Measurements from ENCODE around the gene GOT2. TPM values are rescaled to one million over a fixed set of nuclear protein-coding genes. Genes with fewer than 3 reads are reported as not detected.

Gene GOT2
- total RNA-seq, 1 donor from 2014 or later = 106 TPM

- TF ChIP-seq EZH2 (IDR thresholded peaks at IDR 0.05; ENCODE audit: insufficient read depth, low read length) (no peak), CTCF (IDR thresholded peaks at IDR 0.05; ENCODE audit: insufficient read depth, low read depth, low read length) (no peak)
- Histone ChIP-seq H3K4me1 (ENCODE audit: insufficient read depth, low read length) (peaks cover 9% of the 10 kb centered on the region), H3K4me2 (ENCODE audit: low read length) (peak overlapping the region; percentile 85), H3K79me2 (ENCODE audit: insufficient read depth, low read length) (peaks cover 49% of the 10 kb centered on the region), H3K27ac (ENCODE audit: low read depth, low read length) (peak overlapping the region; percentile 70), H3K9ac (ENCODE audit: low read length) (peak overlapping the region; percentile 91), H3K4me3 (ENCODE audit: insufficient read depth, low read depth, low read length) (peak overlapping the region; percentile 89), H3K36me3 (ENCODE audit: insufficient read depth, low read length) (no peaks in the 10 kb centered on the region), H2AFZ (ENCODE audit: low read depth, low read length) (peak overlapping the region; percentile 95), H3K9me3 (ENCODE audit: insufficient read depth, low read depth, low read length) (no peaks in the 10 kb centered on the region), H3K27me3 (ENCODE audit: insufficient read depth, low read length) (no peaks in the 10 kb centered on the region), H4K20me1 (ENCODE audit: insufficient read depth, low read length) (peaks cover 36% of the 10 kb centered on the region)
- Mint-ChIP-seq H3K27ac (ENCODE audit: unreplicated experiment) (no peak overlapping the region), H3K4me3 (ENCODE audit: unreplicated experiment) (peak overlapping the region; percentile 99), H3K27me3 (ENCODE audit: low read depth, unreplicated experiment) (no peaks in the 10 kb centered on the region), H3K9me3 (ENCODE audit: unreplicated experiment) (no peaks in the 10 kb centered on the region), H3K4me1 (ENCODE audit: low read depth, unreplicated experiment) (peaks cover 9% of the 10 kb centered on the region), H3K36me3 (ENCODE audit: low read depth, unreplicated experiment) (no peaks in the 10 kb centered on the region)
- DNase-seq (ENCODE audit: low read depth) = no peak
- no peak for FAIRE-seq
These were observed 307 bp upstream of the GOT2 start for GRCh38 chr16:58734459-58734787.

GRCh38 chr16:58733248-58733670, 857 bp downstream of the GOT2 start:
- no peaks in the 10 kb centered on the region for H3K9me3 ChIP-seq (ENCODE audit: insufficient read depth, low read depth, low read length)
- peaks cover 9% of the 10 kb centered on the region for H3K4me1 ChIP-seq (ENCODE audit: insufficient read depth, low read length)
- FAIRE-seq (no peak), DNase-seq (ENCODE audit: low read depth) (no peak)
- TF ChIP-seq EZH2 (IDR thresholded peaks at IDR 0.05; ENCODE audit: insufficient read depth, low read length) = no peak
- no peak for TF ChIP-seq CTCF (IDR thresholded peaks at IDR 0.05; ENCODE audit: insufficient read depth, low read depth, low read length)
- peaks cover 9% of the 10 kb centered on the region for H3K4me1 Mint-ChIP-seq (ENCODE audit: low read depth, unreplicated experiment)
- peaks cover 60% of the 10 kb centered on the region for H3K79me2 ChIP-seq (ENCODE audit: insufficient read depth, low read length)
- H3K27me3 ChIP-seq (ENCODE audit: insufficient read depth, low read length) = no peaks in the 10 kb centered on the region
- H3K27ac ChIP-seq (ENCODE audit: low read depth, low read length) = peak overlapping the region; percentile 70
- no peaks in the 10 kb centered on the region for H3K9me3 Mint-ChIP-seq (ENCODE audit: unreplicated experiment)
- peak overlapping the region; percentile 95 for H2AFZ ChIP-seq (ENCODE audit: low read depth, low read length)
- H3K4me3 ChIP-seq (ENCODE audit: insufficient read depth, low read depth, low read length) = peak overlapping the region; percentile 89
- H3K27ac Mint-ChIP-seq (ENCODE audit: unreplicated experiment) = peak overlapping the region; percentile 56
- peak overlapping the region; percentile 85 for H3K4me2 ChIP-seq (ENCODE audit: low read length)
- H3K4me3 Mint-ChIP-seq (ENCODE audit: unreplicated experiment) = peak overlapping the region; percentile 96
- H3K9ac ChIP-seq (ENCODE audit: low read length) = peak overlapping the region; percentile 91
- H3K27me3 Mint-ChIP-seq (ENCODE audit: low read depth, unreplicated experiment) = no peaks in the 10 kb centered on the region
- H4K20me1 ChIP-seq (ENCODE audit: insufficient read depth, low read length) = peaks cover 45% of the 10 kb centered on the region
- no peaks in the 10 kb centered on the region for H3K36me3 ChIP-seq (ENCODE audit: insufficient read depth, low read length)
- peaks cover under 1% of the 10 kb centered on the region for H3K36me3 Mint-ChIP-seq (ENCODE audit: low read depth, unreplicated experiment)

GRCh38 chr16:58732545-58733247, 1.4 kb downstream of the GOT2 start:
- Histone ChIP-seq H3K27ac (ENCODE audit: low read depth, low read length) (peak overlapping the region; percentile 70), H3K27me3 (ENCODE audit: insufficient read depth, low read length) (no peaks in the 10 kb centered on the region), H3K4me1 (ENCODE audit: insufficient read depth, low read length) (peaks cover 9% of the 10 kb centered on the region), H3K4me2 (ENCODE audit: low read length) (peak overlapping the region; percentile 85), H3K4me3 (ENCODE audit: insufficient read depth, low read depth, low read length) (peak overlapping the region; percentile 89), H4K20me1 (ENCODE audit: insufficient read depth, low read length) (peaks cover 51% of the 10 kb centered on the region), H3K9me3 (ENCODE audit: insufficient read depth, low read depth, low read length) (no peaks in the 10 kb centered on the region), H3K9ac (ENCODE audit: low read length) (peak overlapping the region; percentile 91), H2AFZ (ENCODE audit: low read depth, low read length) (no peak overlapping the region), H3K79me2 (ENCODE audit: insufficient read depth, low read length) (peaks cover 65% of the 10 kb centered on the region), H3K36me3 (ENCODE audit: insufficient read depth, low read length) (no peaks in the 10 kb centered on the region)
- H3K4me3 Mint-ChIP-seq (ENCODE audit: unreplicated experiment) = peak overlapping the region; percentile 96
- no peaks in the 10 kb centered on the region for H3K27me3 Mint-ChIP-seq (ENCODE audit: low read depth, unreplicated experiment)
- peaks cover 9% of the 10 kb centered on the region for H3K4me1 Mint-ChIP-seq (ENCODE audit: low read depth, unreplicated experiment)
- H3K27ac Mint-ChIP-seq (ENCODE audit: unreplicated experiment) = peak overlapping the region; percentile 56
- no peak for TF ChIP-seq EZH2 (IDR thresholded peaks at IDR 0.05; ENCODE audit: insufficient read depth, low read length)
- TF ChIP-seq CTCF (IDR thresholded peaks at IDR 0.05; ENCODE audit: insufficient read depth, low read depth, low read length) = no peak
- no peaks in the 10 kb centered on the region for H3K9me3 Mint-ChIP-seq (ENCODE audit: unreplicated experiment)
- peak; percentile 37 for DNase-seq (ENCODE audit: low read depth)
- peaks cover 3% of the 10 kb centered on the region for H3K36me3 Mint-ChIP-seq (ENCODE audit: low read depth, unreplicated experiment)
- FAIRE-seq = no peak
